HEK293 (cell line): ENCODE measurements around the gene IL10RA.

Experiments used
- BCL11B ChIP-seq: fragments of 450-650 bp; formaldehyde crosslinking; IDR thresholded peaks from 2 replicates; pipeline ENCODE4 v1.5.1; 2016; ENCODE audit warnings: low read depth, missing biosample characterization, missing genetic modification characterization
- HIC1 ChIP-seq: fragments of 450-650 bp; formaldehyde crosslinking; IDR thresholded peaks from 2 replicates; pipeline ENCODE4 v1.5.1; 2016; ENCODE audit warnings: missing biosample characterization, missing genetic modification characterization
- RBAK ChIP-seq: fragments of 450-650 bp; formaldehyde crosslinking; IDR thresholded peaks from 2 replicates; pipeline ENCODE4 v1.5.1; 2016; ENCODE audit warnings: missing biosample characterization, missing genetic modification characterization
- SP3 ChIP-seq: fragments of 450-650 bp; formaldehyde crosslinking; IDR thresholded peaks from 2 replicates; pipeline ENCODE4 v1.5.1; 2016; ENCODE audit warnings: missing biosample characterization, missing genetic modification characterization
- ZBTB8A ChIP-seq: fragments of 450-650 bp; formaldehyde crosslinking; IDR thresholded peaks from 2 replicates; pipeline ENCODE4 v1.5.1; 2016; ENCODE audit warnings: missing biosample characterization, missing genetic modification characterization
- ZEB2 ChIP-seq: fragments of 450-650 bp; formaldehyde crosslinking; IDR thresholded peaks from 2 replicates; pipeline ENCODE4 v1.5.1; 2016; ENCODE audit warnings: missing biosample characterization, missing genetic modification characterization
- ZNF114 ChIP-seq: fragments of 450-650 bp; formaldehyde crosslinking; IDR thresholded peaks from 2 replicates; pipeline ENCODE4 v1.5.0; 2017; ENCODE audit warnings: missing biosample characterization, missing genetic modification characterization
- ZNF274 ChIP-seq, 2 experiments: fragments of 200-500 bp in 1 of 2; fragments of 450-650 bp in 1 of 2; sonication (Bioruptor generic) in 1 of 2; formaldehyde crosslinking in 1 of 2; IDR thresholded peaks; 2 replicates each; pipeline versions ENCODE4 v1.5.1 to v1.6.1; 2014 to 2016; ENCODE audit warnings: borderline replicate concordance in 1 of 2, inconsistent platforms in 1 of 2, low read length in 1 of 2, missing biosample characterization in 1 of 2, missing genetic modification characterization in 1 of 2
- ZNF362 ChIP-seq: fragments of 450-650 bp; formaldehyde crosslinking; IDR thresholded peaks from 2 replicates; pipeline ENCODE4 v1.5.1; 2016; ENCODE audit warnings: missing biosample characterization, missing genetic modification characterization
- ZNF366 ChIP-seq: fragments of 450-650 bp; formaldehyde crosslinking; conservative IDR thresholded peaks from 2 replicates; pipeline ENCODE4 v1.5.1; 2016; ENCODE audit warnings: missing biosample characterization, missing genetic modification characterization
- ZNF398 ChIP-seq: fragments of 450-650 bp; formaldehyde crosslinking; IDR thresholded peaks from 2 replicates; pipeline ENCODE4 v1.5.1; 2017; ENCODE audit warnings: missing biosample characterization, missing genetic modification characterization
- ZNF510 ChIP-seq: fragments of 450-650 bp; formaldehyde crosslinking; IDR thresholded peaks from 2 replicates; pipeline ENCODE4 v1.5.1; 2018; ENCODE audit warnings: mild to moderate bottlenecking, missing genetic modification characterization, missing biosample characterization; ENCODE audit not compliant: insufficient replicate concordance
- ZNF518A ChIP-seq: fragments of 450-650 bp; formaldehyde crosslinking; conservative IDR thresholded peaks from 2 replicates; pipeline ENCODE4 v1.5.1; 2016; ENCODE audit warnings: low read depth, missing biosample characterization, missing genetic modification characterization
- ZNF548 ChIP-seq: fragments of 450-650 bp; formaldehyde crosslinking; IDR thresholded peaks from 2 replicates; pipeline ENCODE4 v1.5.1; 2016; ENCODE audit warnings: missing biosample characterization, missing genetic modification characterization
- ZNF645 ChIP-seq: fragments of 450-650 bp; formaldehyde crosslinking; IDR thresholded peaks from 2 replicates; pipeline ENCODE4; 2016; ENCODE audit warnings: missing biosample characterization, missing genetic modification characterization
- ZNF658 ChIP-seq: fragments of 450-650 bp; formaldehyde crosslinking; IDR thresholded peaks from 2 replicates; pipeline ENCODE4; 2016; ENCODE audit warnings: missing biosample characterization, missing genetic modification characterization
- ZNF677 ChIP-seq: fragments of 450-650 bp; IDR thresholded peaks from 2 replicates; pipeline ENCODE4 v1.5.0; 2018; ENCODE audit warnings: missing biosample characterization, mild to moderate bottlenecking, missing genetic modification characterization, moderate library complexity
- ZNF704 ChIP-seq: fragments of 450-650 bp; formaldehyde crosslinking; IDR thresholded peaks from 2 replicates; pipeline ENCODE4 v1.5.1; 2016; ENCODE audit warnings: missing biosample characterization, missing genetic modification characterization
- ZNF707 ChIP-seq: fragments of 450-650 bp; formaldehyde crosslinking; IDR thresholded peaks from 2 replicates; pipeline ENCODE4 v1.5.1; 2016; ENCODE audit warnings: missing biosample characterization, missing genetic modification characterization
- ZNF768 ChIP-seq: fragments of 450-650 bp; formaldehyde crosslinking; IDR thresholded peaks from 2 replicates; pipeline ENCODE4 v1.5.1; 2018; ENCODE audit warnings: missing biosample characterization, mild to moderate bottlenecking, missing genetic modification characterization
- TF ChIP-seq, protein P1 (sequence below): fragments of 450-650 bp; formaldehyde crosslinking; IDR thresholded peaks from 2 replicates; pipeline ENCODE4 v1.5.1; 2016; ENCODE audit warnings: missing biosample characterization, missing genetic modification characterization, borderline replicate concordance

IL10RA gene

GRCh38 chr11:117985953-117986887 is at the start of gene IL10RA (continued):
- TF ChIP-seq ZNF548 (tag by site-specific recombination) (no peak), ZNF658 (tag by site-specific recombination) (no peak), ZNF274 (IDR thresholded peaks at IDR 0.05; ENCODE audit: low read length) (no peak), ZNF274 (tag by site-specific recombination; IDR thresholded peaks at IDR 0.05; ENCODE audit: borderline replicate concordance) (no peak), ZNF768 (no peak), ZBTB8A (peak; percentile 89), ZNF362 (tag by site-specific recombination) (no peak), RBAK (tag by site-specific recombination) (no peak), ZNF645 (tag by site-specific recombination) (no peak), ZNF114 (tag by site-specific recombination) (no peak), ZNF707 (tag by site-specific recombination) (no peak), HIC1 (tag by site-specific recombination) (peak; percentile 25; the same call in 1 of the 2 replicates), SP3 (tag by site-specific recombination) (peak; percentile 64), ZNF518A (tag by site-specific recombination) (no peak), ZNF366 (tag by site-specific recombination) (no peak), ZNF704 (tag by site-specific recombination) (no peak), ZNF398 (no peak), BCL11B (tag by site-specific recombination) (no peak), ZEB2 (tag by site-specific recombination) (peak; percentile 45; the same call in 1 of the 2 replicates), ZNF510 (tag by site-specific recombination) (no peak), ZNF677 (tag by site-specific recombination) (no peak)
- TF ChIP-seq, protein P1, sequence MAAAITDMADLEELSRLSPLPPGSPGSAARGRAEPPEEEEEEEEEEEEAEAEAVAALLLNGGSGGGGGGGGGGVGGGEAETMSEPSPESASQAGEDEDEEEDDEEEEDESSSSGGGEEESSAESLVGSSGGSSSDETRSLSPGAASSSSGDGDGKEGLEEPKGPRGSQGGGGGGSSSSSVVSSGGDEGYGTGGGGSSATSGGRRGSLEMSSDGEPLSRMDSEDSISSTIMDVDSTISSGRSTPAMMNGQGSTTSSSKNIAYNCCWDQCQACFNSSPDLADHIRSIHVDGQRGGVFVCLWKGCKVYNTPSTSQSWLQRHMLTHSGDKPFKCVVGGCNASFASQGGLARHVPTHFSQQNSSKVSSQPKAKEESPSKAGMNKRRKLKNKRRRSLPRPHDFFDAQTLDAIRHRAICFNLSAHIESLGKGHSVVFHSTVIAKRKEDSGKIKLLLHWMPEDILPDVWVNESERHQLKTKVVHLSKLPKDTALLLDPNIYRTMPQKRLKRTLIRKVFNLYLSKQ (tag by site-specific recombination) = no peak
